Effector memory CD4-positive, alpha-beta T cell (primary cell): ENCODE data around the gene PACS1.

Experiments used
- DNase-seq, 3 donors: peaks; one replicate each; pipeline ENCODE4 v3.0.0-alpha.2; 2020
- H3K27ac ChIP-seq: 2 replicates; pipeline ENCODE4 v1.7.0; 2013; ENCODE audit warnings: mild to moderate bottlenecking, low read length, moderate library complexity; ENCODE audit not compliant: insufficient read depth, poor library complexity, severe bottlenecking
- H3K27me3 ChIP-seq: replicated peaks from 2 replicates; pipeline ENCODE4 v1.7.0; 2013; ENCODE audit warnings: mild to moderate bottlenecking, low read length; ENCODE audit not compliant: insufficient read depth, control insufficient read depth, poor library complexity, severe bottlenecking
- H3K36me3 ChIP-seq: 2 replicates; pipeline ENCODE4 v1.7.0; 2013; ENCODE audit warnings: mild to moderate bottlenecking, low read length, moderate library complexity; ENCODE audit not compliant: control insufficient read depth, insufficient read depth
- H3K4me1 ChIP-seq: 2 replicates; pipeline ENCODE4 v1.7.0; 2013; ENCODE audit warnings: low read length, mild to moderate bottlenecking; ENCODE audit not compliant: control insufficient read depth, insufficient read depth, poor library complexity, severe bottlenecking
- H3K4me3 ChIP-seq: 2 replicates; pipeline ENCODE4 v1.7.0; 2013; ENCODE audit warnings: low read length, low read depth, mild to moderate bottlenecking; ENCODE audit not compliant: insufficient read depth, poor library complexity, severe bottlenecking
- H3K9me3 ChIP-seq: 2 replicates; pipeline ENCODE4 v1.7.0; 2013; ENCODE audit warnings: mild to moderate bottlenecking, low read length, moderate library complexity; ENCODE audit not compliant: control insufficient read depth

PACS1 gene

GRCh38 chr11:66154109-66154508 lies 84.0 kb downstream of the PACS1 start:
- H3K9me3 ChIP-seq = no peaks in the 10 kb centered on the region
- no peaks in the 10 kb centered on the region for H3K27me3 ChIP-seq
- H3K36me3 ChIP-seq = peaks cover 4% of the 10 kb centered on the region
- no peak for DNase-seq
- H3K4me3 ChIP-seq = no peak overlapping the region
- H3K4me1 ChIP-seq = no peaks in the 10 kb centered on the region
- H3K27ac ChIP-seq = no peak overlapping the region

- H3K27ac ChIP-seq = no peak overlapping the region
- H3K27me3 ChIP-seq = no peaks in the 10 kb centered on the region
- DNase-seq = no peak
- H3K36me3 ChIP-seq = peaks cover 4% of the 10 kb centered on the region
- no peaks in the 10 kb centered on the region for H3K9me3 ChIP-seq
- H3K4me1 ChIP-seq = no peaks in the 10 kb centered on the region
- no peak overlapping the region for H3K4me3 ChIP-seq
Measured at GRCh38 chr11:66155387-66156073, 85.5 kb downstream of the PACS1 start.

DNA sequence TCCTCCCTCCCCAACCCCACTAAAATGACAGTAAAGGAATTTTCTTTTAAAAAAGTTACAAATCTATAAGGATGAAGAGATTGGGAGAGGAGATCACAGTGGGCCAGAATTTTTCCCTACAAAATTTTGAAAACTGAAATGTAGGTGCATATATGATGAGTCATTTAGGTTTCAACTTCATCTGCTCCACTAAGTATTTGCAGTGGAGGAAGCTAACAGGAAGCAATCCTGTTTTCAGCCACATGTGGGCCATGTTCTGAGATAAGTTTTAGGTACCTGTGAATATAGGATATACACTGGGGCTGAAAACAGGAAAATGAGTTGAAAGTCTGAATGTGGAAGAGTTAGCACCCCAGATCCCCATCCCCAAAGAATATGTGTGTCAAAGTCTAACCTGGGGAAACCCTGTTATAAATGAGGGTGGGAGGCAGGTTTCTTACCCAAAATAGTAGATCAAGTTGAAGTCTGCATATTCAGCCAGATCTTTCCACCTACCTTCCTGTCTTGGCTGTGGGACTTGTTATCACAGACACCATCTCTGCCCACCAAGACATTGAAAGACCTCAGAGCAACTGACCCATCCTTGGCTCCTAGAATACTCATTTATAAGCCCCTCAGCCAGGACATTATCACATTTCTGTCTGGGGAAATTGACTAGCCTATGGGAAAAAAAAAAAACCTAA lies 87.3 kb downstream of the PACS1 start:
- no peak overlapping the region for H3K4me3 ChIP-seq
- H3K36me3 ChIP-seq = peaks cover 4% of the 10 kb centered on the region
- DNase-seq = no peak
- H3K27ac ChIP-seq = no peak overlapping the region
- no peaks in the 10 kb centered on the region for H3K4me1 ChIP-seq
- no peaks in the 10 kb centered on the region for H3K9me3 ChIP-seq
- no peaks in the 10 kb centered on the region for H3K27me3 ChIP-seq

DNA sequence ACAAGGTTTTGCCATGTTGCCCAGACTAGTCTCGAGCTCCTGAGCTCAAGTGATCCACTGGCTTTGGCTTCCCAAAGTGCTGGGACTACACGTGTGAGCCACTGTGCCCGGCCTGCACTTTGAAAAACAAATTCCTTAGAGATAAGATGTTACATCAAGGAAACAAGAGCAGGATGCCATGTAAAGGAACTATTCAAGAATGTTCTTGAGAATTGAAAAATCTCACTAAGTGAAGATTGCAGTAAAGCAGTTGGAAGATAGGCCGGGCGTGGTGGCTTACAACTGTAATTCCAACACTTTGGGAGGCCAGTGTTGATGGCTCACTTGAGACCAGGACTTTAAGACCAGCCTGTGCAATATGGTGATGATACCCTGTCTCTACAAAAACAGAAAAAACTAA lies 88.1 kb downstream of the PACS1 start:
- H3K9me3 ChIP-seq = no peaks in the 10 kb centered on the region
- no peak for DNase-seq
- H3K36me3 ChIP-seq = no peaks in the 10 kb centered on the region
- H3K27ac ChIP-seq = no peak overlapping the region
- no peaks in the 10 kb centered on the region for H3K27me3 ChIP-seq
- H3K4me1 ChIP-seq = no peaks in the 10 kb centered on the region
- H3K4me3 ChIP-seq = no peak overlapping the region

GRCh38 chr11:66159324-66159984 lies 89.4 kb downstream of the PACS1 start:
- H3K4me1 ChIP-seq = no peaks in the 10 kb centered on the region
- no peak overlapping the region for H3K4me3 ChIP-seq
- no peaks in the 10 kb centered on the region for H3K36me3 ChIP-seq
- no peak for DNase-seq
- no peaks in the 10 kb centered on the region for H3K27me3 ChIP-seq
- H3K27ac ChIP-seq = no peak overlapping the region
- H3K9me3 ChIP-seq = no peaks in the 10 kb centered on the region

GRCh38 chr11:66160709-66161108 lies 90.6 kb downstream of the PACS1 start:
- Histone ChIP-seq H3K9me3 (no peaks in the 10 kb centered on the region), H3K27ac (no peak overlapping the region)
- DNase-seq = no peak

DNA sequence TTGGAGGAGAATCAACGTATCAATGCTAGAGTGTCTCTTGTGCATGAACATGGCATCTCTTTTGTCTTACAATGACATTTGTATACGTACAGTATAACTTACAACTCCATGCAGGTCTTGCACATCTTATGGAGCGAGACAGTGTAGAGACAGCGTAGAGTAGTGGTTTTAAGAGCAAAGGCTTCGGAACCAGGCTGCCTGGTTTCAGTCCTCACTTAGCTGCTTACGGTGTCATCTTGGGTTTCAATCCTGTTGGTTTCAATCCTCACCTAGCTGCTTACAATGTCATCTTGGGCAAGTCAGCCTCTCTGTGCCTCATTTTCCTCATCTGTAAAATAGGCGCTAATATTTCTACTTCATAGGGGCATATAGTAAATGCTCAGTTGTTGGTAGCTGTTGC lies 98.2 kb downstream of the PACS1 start:
- Histone ChIP-seq H3K4me3 (no peak overlapping the region), H3K4me1 (no peaks in the 10 kb centered on the region), H3K27me3 (no peaks in the 10 kb centered on the region), H3K27ac (no peak overlapping the region), H3K36me3 (no peaks in the 10 kb centered on the region), H3K9me3 (no peaks in the 10 kb centered on the region)
- no peak for DNase-seq

More at GRCh38 chr11:66160709-66161108, 90.6 kb downstream of the PACS1 start:
- H3K36me3 ChIP-seq = no peaks in the 10 kb centered on the region
- no peaks in the 10 kb centered on the region for H3K4me1 ChIP-seq
- H3K4me3 ChIP-seq = no peak overlapping the region
- H3K27me3 ChIP-seq = no peaks in the 10 kb centered on the region

DNA sequence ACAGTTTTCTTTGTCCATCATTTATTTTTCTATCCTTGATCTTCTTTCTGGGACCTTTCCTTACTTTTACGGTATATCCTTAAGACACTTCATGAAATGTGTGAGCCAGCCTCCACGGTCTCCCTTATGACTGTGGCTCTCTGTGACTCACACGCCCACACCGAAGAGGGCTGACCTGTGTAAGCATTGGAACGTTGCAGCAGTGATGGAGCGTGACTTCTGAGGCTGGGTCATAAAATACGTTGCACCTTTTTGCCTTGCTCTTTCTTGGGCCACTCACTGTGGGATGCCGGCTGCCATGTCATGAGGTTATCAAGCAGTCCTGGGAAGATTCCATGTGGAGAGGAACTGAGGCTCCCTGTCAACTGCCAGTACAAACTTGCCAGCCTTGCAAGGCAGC lies 102.1 kb downstream of the PACS1 start:
- Histone ChIP-seq H3K4me3 (no peak overlapping the region), H3K36me3 (no peaks in the 10 kb centered on the region), H3K27ac (no peak overlapping the region), H3K9me3 (no peaks in the 10 kb centered on the region), H3K4me1 (no peaks in the 10 kb centered on the region), H3K27me3 (no peaks in the 10 kb centered on the region)
- no peak for DNase-seq

GRCh38 chr11:66176650-66177049 lies 106.6 kb downstream of the PACS1 start:
- Histone ChIP-seq H3K27me3 (no peaks in the 10 kb centered on the region), H3K9me3 (no peaks in the 10 kb centered on the region), H3K4me1 (no peaks in the 10 kb centered on the region), H3K4me3 (no peak overlapping the region), H3K36me3 (peaks cover 3% of the 10 kb centered on the region), H3K27ac (no peak overlapping the region)
- DNase-seq = no peak

DNA sequence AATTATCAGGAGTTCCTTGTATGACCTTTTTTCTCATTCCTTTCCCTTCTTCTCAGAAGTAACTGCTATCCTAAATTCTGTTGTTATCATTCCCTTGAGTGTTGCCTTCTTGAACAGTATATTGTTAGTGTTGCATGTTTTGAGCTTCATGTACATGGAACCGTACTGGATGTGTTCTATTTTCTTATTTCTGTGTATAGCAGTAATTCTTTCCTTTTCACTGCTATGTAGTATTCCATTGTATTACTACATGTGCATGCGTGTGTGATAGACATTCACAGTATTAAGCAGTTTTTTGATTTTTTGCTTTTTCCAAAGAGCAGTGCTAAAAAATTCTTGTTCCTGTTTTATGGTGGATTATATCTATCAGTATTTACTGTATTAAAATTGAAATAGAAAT lies 108.1 kb downstream of the PACS1 start:
- peaks cover 3% of the 10 kb centered on the region for H3K36me3 ChIP-seq
- H3K4me1 ChIP-seq = peaks cover 4% of the 10 kb centered on the region

More for the DNA sequence above, 108.1 kb downstream of the PACS1 start:
- Histone ChIP-seq H3K27ac (no peak overlapping the region), H3K9me3 (no peaks in the 10 kb centered on the region), H3K27me3 (no peaks in the 10 kb centered on the region), H3K4me3 (no peak overlapping the region)
- no peak for DNase-seq
